ENCODE results near the gene JMJD8. TPM values are rescaled to one million over a fixed set of nuclear protein-coding genes. Genes with fewer than 3 reads are reported as not detected.

The JMJD8 gene
- total RNA-seq, 2 donors from 2014 or later = 48.8 to 55.6 TPM

- no peak overlapping the region for H3K9ac ChIP-seq (ENCODE audit: extremely low read depth, low read length, poor library complexity, severe bottlenecking)
- Mint-ChIP-seq H3K4me3 (no peak overlapping the region), H3K9me3 (no peaks in the 10 kb centered on the region), H3K36me3 (ENCODE audit: low read depth) (peaks cover 18% of the 10 kb centered on the region), H3K4me1 (peaks cover 9% of the 10 kb centered on the region), H3K27ac (no peak overlapping the region), H3K27me3 (ENCODE audit: insufficient read depth) (no peaks in the 10 kb centered on the region)
- no peak for TF ChIP-seq CTCF (conservative IDR thresholded peaks at IDR 0.05)
- no peak overlapping the region for H3K4me3 ChIP-seq (ENCODE audit: low read length)
- H3K4me1 ChIP-seq (ENCODE audit: control insufficient read depth, insufficient read depth, low read length) = peaks cover 3% of the 10 kb centered on the region
- WGBS, 2 experiments (ENCODE audit: insufficient coverage in 1 of 2, insufficient read length in 1 of 2) = 94 to 98% methylated on average over 13 to 19 of the region's 19 CpGs
- no peak overlapping the region for H3K27ac ChIP-seq (ENCODE audit: low read depth, low read length)
- peaks cover 40% of the 10 kb centered on the region for H3K36me3 ChIP-seq (ENCODE audit: control insufficient read depth, insufficient read depth, low read length)
- no peaks in the 10 kb centered on the region for H3K9me3 ChIP-seq (ENCODE audit: control insufficient read depth, low read length)
- no peak for DNase-seq
- H3K27me3 ChIP-seq (ENCODE audit: control insufficient read depth, insufficient read depth, low read length, poor library complexity, severe bottlenecking) = no peaks in the 10 kb centered on the region
These were observed 11.8 kb downstream of the JMJD8 start for GRCh38 chr16:672371-672770.

GRCh38 chr16:671353-672131, 12.6 kb downstream of the JMJD8 start:
- Histone ChIP-seq H3K4me3 (ENCODE audit: low read length) (no peak overlapping the region), H3K9me3 (ENCODE audit: control insufficient read depth, low read length) (no peaks in the 10 kb centered on the region), H3K27me3 (ENCODE audit: control insufficient read depth, insufficient read depth, low read length, poor library complexity, severe bottlenecking) (no peaks in the 10 kb centered on the region), H3K9ac (ENCODE audit: extremely low read depth, low read length, poor library complexity, severe bottlenecking) (no peak overlapping the region), H3K4me1 (ENCODE audit: control insufficient read depth, insufficient read depth, low read length) (peaks cover 4% of the 10 kb centered on the region), H3K27ac (ENCODE audit: low read depth, low read length) (no peak overlapping the region), H3K36me3 (ENCODE audit: control insufficient read depth, insufficient read depth, low read length) (peaks cover 40% of the 10 kb centered on the region)
- no peak for TF ChIP-seq CTCF (conservative IDR thresholded peaks at IDR 0.05)
- Mint-ChIP-seq H3K27me3 (ENCODE audit: insufficient read depth) (no peaks in the 10 kb centered on the region), H3K4me3 (no peak overlapping the region), H3K9me3 (no peaks in the 10 kb centered on the region), H3K4me1 (peaks cover 9% of the 10 kb centered on the region), H3K36me3 (ENCODE audit: low read depth) (peaks cover 18% of the 10 kb centered on the region), H3K27ac (no peak overlapping the region)
- 95% methylated on average over 20 to 40 of the region's 40 CpGs for WGBS, 2 experiments (ENCODE audit: insufficient coverage in 1 of 2, insufficient read length in 1 of 2)
- no peak for DNase-seq

GRCh38 chr16:670485-671352, 13.4 kb downstream of the JMJD8 start:
- H3K27ac Mint-ChIP-seq = no peak overlapping the region
- no peak overlapping the region for H3K27ac ChIP-seq (ENCODE audit: low read depth, low read length)

More at GRCh38 chr16:670485-671352, 13.4 kb downstream of the JMJD8 start:
- DNase-seq = no peak
- no peaks in the 10 kb centered on the region for H3K9me3 Mint-ChIP-seq
- H3K4me1 ChIP-seq (ENCODE audit: control insufficient read depth, insufficient read depth, low read length) = peaks cover 4% of the 10 kb centered on the region
- no peaks in the 10 kb centered on the region for H3K27me3 ChIP-seq (ENCODE audit: control insufficient read depth, insufficient read depth, low read length, poor library complexity, severe bottlenecking)
- H3K9me3 ChIP-seq (ENCODE audit: control insufficient read depth, low read length) = no peaks in the 10 kb centered on the region
- peaks cover 18% of the 10 kb centered on the region for H3K36me3 Mint-ChIP-seq (ENCODE audit: low read depth)
- peak overlapping the region; percentile 70 for H3K4me3 Mint-ChIP-seq
- H3K9ac ChIP-seq (ENCODE audit: extremely low read depth, low read length, poor library complexity, severe bottlenecking) = no peak overlapping the region
- no peak overlapping the region for H3K4me3 ChIP-seq (ENCODE audit: low read length)
- 96% methylated on average over 27 to 48 of the region's 52 CpGs for WGBS, 2 experiments (ENCODE audit: insufficient coverage in 1 of 2, insufficient read length in 1 of 2)
- TF ChIP-seq CTCF (conservative IDR thresholded peaks at IDR 0.05) = no peak
- H3K27me3 Mint-ChIP-seq (ENCODE audit: insufficient read depth) = no peaks in the 10 kb centered on the region
- peaks cover 40% of the 10 kb centered on the region for H3K36me3 ChIP-seq (ENCODE audit: control insufficient read depth, insufficient read depth, low read length)
- H3K4me1 Mint-ChIP-seq = peaks cover 9% of the 10 kb centered on the region
